H1 (cell line): ENCODE results near the gene CCDC157. TPM values are rescaled to one million over a fixed set of nuclear protein-coding genes. Genes with fewer than 3 reads are reported as not detected.

Source experiments
- CTCF ChIA-PET: fragments of 300-600 bp; sonication (Branson Sonifier 250); formaldehyde crosslinking; loops from one replicate; lab custom pipeline; 2021; ENCODE audit not compliant: partially characterized antibody; lab: Charles Lee
- POLR2A ChIA-PET: fragments of 300-600 bp; sonication (Branson Sonifier 250); formaldehyde crosslinking; loops from one replicate; lab custom pipeline; 2021; ENCODE audit warnings: inconsistent platforms; ENCODE audit not compliant: partially characterized antibody; lab: Charles Lee
- DNase-seq, 2 experiments: peaks; one replicate each; pipeline versions ENCODE4 v3.0.0 to v3.0.0-alpha.2; 2010 to 2022; ENCODE audit warnings: low spot score in 2 of 2, low read depth in 1 of 2, mixed read lengths in 1 of 2
- FAIRE-seq: peaks from 2 replicates; lab custom pipeline; 2011; peaks lifted over from hg19 to GRCh38; lab: Jason Lieb, UNC
- H2AFZ ChIP-seq: 2 replicates; pipeline ENCODE4 v1.8.1; 2012; ENCODE audit warnings: low read length, inconsistent platforms
- H2AK5ac ChIP-seq: 2 replicates; pipeline ENCODE4 v1.6.1; 2013; ENCODE audit warnings: low read depth, low read length
- H2BK120ac ChIP-seq: replicated peaks from 2 replicates; pipeline ENCODE3; 2013; ENCODE audit warnings: low read depth, low read length, inconsistent platforms
- H2BK12ac ChIP-seq: 2 replicates; pipeline ENCODE4 v1.6.1; 2013; ENCODE audit warnings: low read depth, low read length
- H2BK15ac ChIP-seq: 2 replicates; pipeline ENCODE4 v1.6.1; 2013; ENCODE audit warnings: low read length
- H2BK20ac ChIP-seq: 2 replicates; pipeline ENCODE4 v1.6.1; 2013; ENCODE audit warnings: low read length
- H2BK5ac ChIP-seq: 2 replicates; pipeline ENCODE4 v1.6.1; 2013; ENCODE audit warnings: low read depth, low read length
- H3K14ac ChIP-seq: 2 replicates; pipeline ENCODE4 v1.6.1; 2013; ENCODE audit warnings: inconsistent platforms; ENCODE audit not compliant: insufficient read length
- H3K18ac ChIP-seq: 2 replicates; pipeline ENCODE4 v1.6.1; 2013; ENCODE audit warnings: low read length; ENCODE audit errors: extremely low read depth
- H3K23ac ChIP-seq: 2 replicates; pipeline ENCODE4 v1.6.1; 2013; ENCODE audit warnings: inconsistent platforms; ENCODE audit not compliant: insufficient read length
- H3K23me2 ChIP-seq: 2 replicates; pipeline ENCODE4 v1.6.1; 2013; ENCODE audit warnings: low read depth, low read length
- H3K27ac ChIP-seq: 2 replicates; pipeline ENCODE4 v1.6.1; 2011; ENCODE audit warnings: low read depth, low read length, inconsistent platforms
- H3K27me3 ChIP-seq, 4 experiments: replicated peaks in 1 of 4; 1 replicate in 1 of 4; 2 replicates in 3 of 4; pipeline versions ENCODE4 v1.6.1 to v1.8.1; 2011 to 2013; ENCODE audit warnings: low read length in 3 of 4, mild to moderate bottlenecking in 3 of 4, inconsistent platforms in 2 of 4, mixed read lengths in 2 of 4, moderate library complexity in 1 of 4; ENCODE audit not compliant: control insufficient read depth in 3 of 4, insufficient read depth in 3 of 4; ENCODE audit errors: extremely low read depth in 1 of 4
- H3K36me3 ChIP-seq, 4 experiments: 2 replicates each; pipeline versions ENCODE4 v1.6.1 to v1.8.1; 2011 to 2013; ENCODE audit warnings: mild to moderate bottlenecking in 4 of 4, low read length in 3 of 4, moderate library complexity in 2 of 4, control low read depth in 1 of 4, inconsistent platforms in 1 of 4; ENCODE audit not compliant: insufficient read depth in 4 of 4, control insufficient read depth in 2 of 4
- H3K4ac ChIP-seq: replicated peaks from 2 replicates; pipeline ENCODE3; 2013; ENCODE audit warnings: low read length, low read depth, mixed read lengths, inconsistent platforms; ENCODE audit not compliant: insufficient read length
- H3K4me1 ChIP-seq, 4 experiments: replicated peaks in 1 of 4; 1 replicate in 1 of 4; 2 replicates in 3 of 4; pipeline versions ENCODE4 v1.6.1 to v1.8.1; 2011 to 2013; ENCODE audit warnings: low read length in 3 of 4, inconsistent platforms in 2 of 4, mixed read lengths in 1 of 4; ENCODE audit not compliant: insufficient read depth in 4 of 4, control insufficient read depth in 3 of 4
- H3K4me2 ChIP-seq, 2 experiments: 2 replicates each; pipeline versions ENCODE4 v1.6.1 to v1.8.1; 2011 to 2013; ENCODE audit warnings: low read depth in 2 of 2, low read length in 2 of 2, control low read depth in 1 of 2, inconsistent platforms in 1 of 2, mild to moderate bottlenecking in 1 of 2; ENCODE audit not compliant: insufficient read depth in 1 of 2
- H3K4me3 ChIP-seq, 4 experiments: fragments of 200-600, 300-600 bp in 1 of 4; sonication (generic), shearing (Covaris generic), sonication (Bioruptor Twin) in 1 of 4; 2 replicates each; pipeline versions ENCODE4 v1.5.1 to v1.8.1; 2011 to 2016; ENCODE audit warnings: low read length in 4 of 4, low read depth in 3 of 4, control low read depth in 2 of 4, inconsistent platforms in 2 of 4, mild to moderate bottlenecking in 2 of 4, mixed read lengths in 1 of 4, moderate library complexity in 1 of 4; ENCODE audit not compliant: insufficient read depth in 2 of 4; ENCODE audit errors: extremely low read depth in 1 of 4
- H3K56ac ChIP-seq: replicated peaks from 2 replicates; pipeline ENCODE3; 2013; ENCODE audit warnings: low read depth, mild to moderate bottlenecking, mixed read lengths, low read length, inconsistent platforms; ENCODE audit not compliant: insufficient read length
- H3K79me1 ChIP-seq: 2 replicates; pipeline ENCODE4 v1.6.1; 2013; ENCODE audit warnings: low read depth, low read length, control low read depth
- H3K79me2 ChIP-seq, 2 experiments: 2 replicates each; pipeline versions ENCODE4 v1.6.1 to v1.8.1; 2012 to 2013; ENCODE audit warnings: low read length in 2 of 2, mild to moderate bottlenecking in 2 of 2, inconsistent platforms in 1 of 2; ENCODE audit not compliant: insufficient read depth in 2 of 2, control insufficient read depth in 1 of 2
- H3K9ac ChIP-seq, 4 experiments: replicated peaks in 1 of 4; 1 replicate in 1 of 4; 2 replicates in 3 of 4; pipeline versions ENCODE4 v1.6.1 to v1.8.1; 2011 to 2013; ENCODE audit warnings: low read depth in 3 of 4, low read length in 3 of 4, control low read depth in 2 of 4, mild to moderate bottlenecking in 2 of 4, moderate library complexity in 2 of 4, inconsistent platforms in 1 of 4; ENCODE audit errors: extremely low read depth in 1 of 4
- H3K9me3 ChIP-seq, 2 experiments: 2 replicates each; pipeline versions ENCODE4 v1.6.1 to v1.8.1; 2012 to 2013; ENCODE audit warnings: mild to moderate bottlenecking in 2 of 2, moderate library complexity in 2 of 2, control low read depth in 1 of 2, inconsistent platforms in 1 of 2, low read depth in 1 of 2, low read length in 1 of 2, mixed read lengths in 1 of 2; ENCODE audit not compliant: insufficient read depth in 2 of 2
- H4K20me1 ChIP-seq, 2 experiments: replicated peaks in 1 of 2; 2 replicates each; pipeline versions ENCODE3 to v1.8.1; 2011 to 2013; ENCODE audit warnings: inconsistent platforms in 2 of 2, low read length in 2 of 2, mild to moderate bottlenecking in 1 of 2; ENCODE audit not compliant: insufficient read depth in 2 of 2, control insufficient read depth in 1 of 2
- H4K5ac ChIP-seq: 2 replicates; pipeline ENCODE4 v1.6.1; 2013; ENCODE audit warnings: low read length, low read depth, mixed read lengths, inconsistent platforms; ENCODE audit not compliant: insufficient read length
- H4K8ac ChIP-seq: 2 replicates; pipeline ENCODE4 v1.8.0; 2013; ENCODE audit warnings: mild to moderate bottlenecking, moderate library complexity, low read length, inconsistent platforms; ENCODE audit not compliant: insufficient read depth; ENCODE audit errors: extremely low read depth
- H4K91ac ChIP-seq: replicated peaks from 2 replicates; pipeline ENCODE3; 2013; ENCODE audit warnings: low read length, mixed read lengths, inconsistent platforms; ENCODE audit not compliant: insufficient read length
- ASH2L ChIP-seq: fragments of 200-600, 300-600 bp; sonication (generic); IDR thresholded peaks from one replicate; pipeline ENCODE4 v1.7.1; 2017; ENCODE audit warnings: low read length
- ATF3 ChIP-seq: IDR thresholded peaks from 2 replicates; pipeline ENCODE4 v1.6.1; 2011; ENCODE audit warnings: low read depth, mild to moderate bottlenecking, low read length; ENCODE audit not compliant: insufficient read depth
- BRCA1 ChIP-seq: IDR thresholded peaks from 2 replicates; pipeline ENCODE4 v1.6.1; 2012; ENCODE audit warnings: low read depth, low read length, improper control_type of control experiment
- CTBP2 ChIP-seq: IDR thresholded peaks from 2 replicates; pipeline ENCODE4 v1.7.0; 2011; ENCODE audit warnings: borderline replicate concordance, mild to moderate bottlenecking, moderate library complexity, mixed read lengths, low read length; ENCODE audit not compliant: insufficient read depth, insufficient read length
- EGR1 ChIP-seq: IDR thresholded peaks from 2 replicates; pipeline ENCODE4 v1.6.1; 2011; ENCODE audit warnings: low read depth, low read length, borderline replicate concordance
- GTF2F1 ChIP-seq: IDR thresholded peaks from 2 replicates; pipeline ENCODE4 v1.6.1; 2012; ENCODE audit warnings: low read depth, low read length, improper control_type of control experiment, borderline replicate concordance
- HDAC6 ChIP-seq: IDR thresholded peaks from one replicate; pipeline ENCODE4 v1.7.1; 2012; ENCODE audit warnings: low read depth, mild to moderate bottlenecking, inconsistent platforms, low read length, moderate library complexity
- NRF1 ChIP-seq: IDR thresholded peaks from 2 replicates; pipeline ENCODE4 v1.6.1; 2011; ENCODE audit warnings: mild to moderate bottlenecking, low read depth, low read length, improper control_type of control experiment
- PHF8 ChIP-seq: fragments of 200-600 bp; sonication (generic); conservative IDR thresholded peaks from 2 replicates; pipeline ENCODE4 v1.7.1; 2012; ENCODE audit warnings: low read depth, mild to moderate bottlenecking, inconsistent platforms, low read length, moderate library complexity
- POLR2AphosphoS5 ChIP-seq: IDR thresholded peaks from 2 replicates; pipeline ENCODE4 v1.6.1; 2011; ENCODE audit warnings: low read depth, low read length
- RAD21 ChIP-seq, 2 experiments: IDR thresholded peaks in 1 of 2; conservative IDR thresholded peaks in 1 of 2; 2 replicates each; pipeline ENCODE4 v1.6.1; 2011; ENCODE audit warnings: low read depth in 2 of 2, low read length in 2 of 2, improper control_type of control experiment in 1 of 2, inconsistent platforms in 1 of 2, mild to moderate bottlenecking in 1 of 2, moderate library complexity in 1 of 2
- RFX5 ChIP-seq: IDR thresholded peaks from 2 replicates; pipeline ENCODE4 v1.6.1; 2011; ENCODE audit warnings: low read depth, low read length, improper control_type of control experiment, borderline replicate concordance
- RXRA ChIP-seq: IDR thresholded peaks from 2 replicates; pipeline ENCODE4 v1.6.1; 2011; ENCODE audit warnings: low read depth, mild to moderate bottlenecking, low read length, moderate library complexity; ENCODE audit not compliant: insufficient read depth
- WGBS, 2 experiments: shearing (Covaris generic) in 1 of 2; methylation state at CpG; one replicate each; pipeline versions ENCODE4 v1.1.6 to v1.1.7; 2013 to 2015; ENCODE audit warnings: low lambda C conversion rate in 2 of 2, mixed read lengths in 2 of 2, inconsistent platforms in 1 of 2, low coverage in 1 of 2, missing lambda C conversion rate in 1 of 2; ENCODE audit not compliant: insufficient replicate concordance in 2 of 2, insufficient coverage in 1 of 2, insufficient read length in 1 of 2; ENCODE audit errors: extremely low coverage in 1 of 2, missing lambda C conversion rate in 1 of 2; 5-methylcytosine and 5-hydroxymethylcytosine counted together
- polyA plus RNA-seq, 7 experiments: library from polyadenylated mRNA; depleted of rRNA in 3 of 7; stranded (reverse) in 5 of 7; unstranded in 2 of 7; fragments of >200 nt in 5 of 7; fragments of 200-250 nt in 2 of 7; gene quantifications; 1 replicate in 5 of 7; 2 replicates in 1 of 7; 4 replicates in 1 of 7; pipeline versions ENCODE4 v1.2.1 to v1.2.3, GENCODE V29; 2011 to 2013; ENCODE audit warnings: missing spikeins in 2 of 7, mixed read lengths in 2 of 7
- total RNA-seq: library from RNA; stranded (reverse); fragmentation: NEBNext Ultra II Directional; extraction: Animal tissue kit (Norgen Biotek cat#: 25700); gene quantifications from 2 replicates; pipeline ENCODE4 v1.2.1, GENCODE V29; 2021

CCDC157 gene
- total and polyA plus RNA-seq, 2 of the 8 experiments (the other 6 are each of a cell fraction or from before 2014, with no cell fraction given), result 4.1 to 8.4 TPM

GRCh38 chr22:30413001-30413400 lies 56.2 kb downstream of the CCDC157 start:
- Histone ChIP-seq H3K4me2 (no peak overlapping the region), H3K36me3 (peaks cover 0 to 23% (median 11%) of the 10 kb centered on the region in 4 experiments; a peak in 5 of 8 replicates), H2AK5ac (no peak overlapping the region), H3K9me3 (no peaks in the 10 kb centered on the region), H3K4me3 (no peak overlapping the region), H4K5ac (no peak overlapping the region), H3K14ac (no peak overlapping the region), H4K8ac (no peak overlapping the region), H2BK15ac (no peak overlapping the region), H3K79me2 (no peaks in the 10 kb centered on the region), H3K4me1 (no peaks in the 10 kb centered on the region), H3K23me2 (no peaks in the 10 kb centered on the region), H3K9ac (no peak overlapping the region), H3K56ac (no peak overlapping the region), H3K79me1 (no peaks in the 10 kb centered on the region), H3K4ac (no peak overlapping the region), H3K27ac (no peak overlapping the region), H4K20me1 (peaks cover 5% of the 10 kb centered on the region in 2 experiments), H2AFZ (no peak overlapping the region), H2BK20ac (no peak overlapping the region), H2BK5ac (no peak overlapping the region), H3K23ac (no peak overlapping the region), H2BK12ac (no peak overlapping the region), H4K91ac (no peak overlapping the region), H3K27me3 (no peaks in the 10 kb centered on the region), H2BK120ac (no peak overlapping the region), H3K18ac (no peak overlapping the region)
- DNase-seq (no peak), FAIRE-seq (no peak)
- ChIA-PET POLR2A (interaction anchor here (0.7 to 3.4 kb wide), 4 partner anchors 11 to 57 kb away, joined by 3 to 13 read pairs (median 4); partner anchors contain the start of gene SEC14L2), CTCF (interaction anchor here (2.4 to 6.1 kb wide), 3 partner anchors 12 to 22 kb away, joined by 12 to 48 read pairs (median 12); partner anchors contain the start of gene MTFP1)
- WGBS, 2 experiments, result 97% methylated on average over 4 of the region's 4 CpGs; no CpG with 5 or more reads in 1 of the 2 experiments
- TF ChIP-seq EGR1 (no peak), GTF2F1 (no peak), POLR2AphosphoS5 (no peak), CTBP2 (no peak), RAD21 (IDR thresholded peaks at IDR 0.05 in 1 of 2, conservative IDR thresholded peaks at IDR 0.05 in 1 of 2; ENCODE audit: low read depth in 2 of 2, low read length in 2 of 2) (no peak), PHF8 (no peak), RFX5 (no peak), NRF1 (no peak), HDAC6 (no peak), ATF3 (no peak), ASH2L (no peak), BRCA1 (no peak), RXRA (no peak)
